Skeletal muscle cell (primary cell): ENCODE data around the gene TSPAN5.
"Not testable (repeated sequence)": the region's sequence is repeated elsewhere in the genome, so short reads cannot be mapped to it uniquely, and the experiment has no call there.

Experiments
- DNase-seq: peaks from one replicate; pipeline ENCODE4 v3.0.0-alpha.2; 2010; ENCODE audit warnings: low read depth
- H3K4me3 ChIP-seq: 2 replicates; pipeline ENCODE4 v1.5.1; 2011; ENCODE audit warnings: low read depth, mild to moderate bottlenecking, control low read depth, low read length, moderate library complexity

Gene TSPAN5

GRCh38 chr4:98534146-98534545 is 124.3 kb downstream of the TSPAN5 start:
- not testable (repeated sequence) for H3K4me3 ChIP-seq

GRCh38 chr4:98530572-98530971 is 127.8 kb downstream of the TSPAN5 start:
- no peak overlapping the region for H3K4me3 ChIP-seq
- DNase-seq: no peak

More at GRCh38 chr4:98534146-98534545, 124.3 kb downstream of the TSPAN5 start:
- not testable (repeated sequence) for DNase-seq

DNA sequence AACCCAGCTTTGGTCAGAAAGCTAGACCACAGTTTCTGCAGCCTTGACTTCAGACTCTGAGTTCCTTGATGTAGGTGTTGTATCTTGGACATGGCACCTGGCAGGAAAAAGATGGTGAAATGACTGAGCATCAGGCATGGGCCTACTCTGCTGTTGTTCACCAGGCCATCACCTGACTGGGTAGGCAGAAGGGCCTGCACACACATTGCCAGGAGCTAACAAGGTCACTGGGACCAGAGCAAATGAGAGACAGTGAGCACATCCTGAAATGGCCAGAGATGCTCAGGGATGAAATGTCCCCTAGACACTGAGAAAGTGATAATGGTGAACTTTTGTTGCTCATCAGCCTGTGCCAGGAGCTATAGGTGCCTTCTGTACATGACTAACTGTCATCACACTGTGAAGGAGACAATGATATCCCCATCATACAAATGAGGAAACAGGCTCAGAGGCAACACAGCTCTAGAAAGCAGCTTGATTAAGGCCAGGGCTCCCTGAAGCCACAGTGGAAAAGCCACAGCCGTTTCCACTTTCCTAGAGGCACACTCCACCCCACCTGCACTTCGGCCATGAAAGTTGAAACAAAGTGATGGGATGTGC is 128.3 kb downstream of the TSPAN5 start:
- DNase-seq: no peak
- no peak overlapping the region for H3K4me3 ChIP-seq

GRCh38 chr4:98528882-98529281 is 129.5 kb downstream of the TSPAN5 start:
- no peak overlapping the region for H3K4me3 ChIP-seq
- peak; percentile 49 for DNase-seq

DNA sequence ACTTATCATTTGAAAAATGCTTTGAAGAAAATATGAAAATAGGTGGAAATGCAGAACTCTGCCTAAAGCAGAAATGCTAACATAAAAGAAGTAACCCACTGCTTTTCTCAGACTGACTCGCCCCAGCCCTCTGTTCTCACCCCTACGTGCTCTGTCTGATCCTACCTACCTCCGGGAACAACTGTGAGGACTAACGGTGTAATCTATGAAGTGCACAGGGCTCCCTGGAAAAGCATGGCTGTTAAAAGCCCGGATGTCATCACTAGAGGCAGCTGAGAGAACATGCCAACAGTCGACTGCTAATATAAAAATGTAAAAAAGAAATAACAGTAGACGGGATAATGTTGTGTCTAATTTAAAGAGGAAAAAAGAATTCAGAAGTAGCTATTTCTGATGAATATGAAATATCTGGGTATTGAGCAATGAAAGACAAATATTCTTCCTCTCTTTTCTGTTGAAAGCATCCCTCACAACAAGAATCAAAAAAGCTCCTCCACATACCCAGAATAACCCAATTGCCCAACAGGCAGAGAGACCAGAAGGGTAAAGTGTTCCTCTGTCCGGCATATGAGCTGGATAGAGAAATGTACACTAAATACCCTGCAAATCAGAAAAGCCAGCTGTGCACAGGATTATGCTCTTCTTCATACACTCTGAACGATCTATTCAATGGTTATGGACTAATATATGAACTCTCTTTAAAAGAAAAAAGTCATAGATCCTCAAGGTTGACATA is 130.7 kb downstream of the TSPAN5 start:
- H3K4me3 ChIP-seq: no peak overlapping the region
- no peak for DNase-seq

DNA sequence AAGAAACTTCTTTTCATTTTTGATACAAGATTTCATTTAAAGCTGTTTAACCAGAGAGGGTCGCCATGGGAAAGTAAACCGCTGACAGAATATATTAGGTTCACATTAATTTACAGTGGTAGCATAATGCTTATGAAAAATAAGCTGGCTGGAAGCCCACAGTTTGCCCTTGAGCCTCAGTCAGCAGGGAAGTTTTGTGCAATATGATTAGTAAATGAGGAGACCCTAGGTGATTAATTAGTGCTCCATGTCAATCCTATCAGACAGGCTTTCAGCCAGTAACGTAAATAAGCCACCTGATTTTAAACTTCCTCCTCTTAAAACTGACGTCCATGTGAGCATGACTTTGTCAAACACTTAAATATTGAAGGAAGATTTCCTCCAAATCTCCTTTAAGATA is 134.2 kb downstream of the TSPAN5 start:
- H3K4me3 ChIP-seq: no peak overlapping the region
- no peak for DNase-seq

DNA sequence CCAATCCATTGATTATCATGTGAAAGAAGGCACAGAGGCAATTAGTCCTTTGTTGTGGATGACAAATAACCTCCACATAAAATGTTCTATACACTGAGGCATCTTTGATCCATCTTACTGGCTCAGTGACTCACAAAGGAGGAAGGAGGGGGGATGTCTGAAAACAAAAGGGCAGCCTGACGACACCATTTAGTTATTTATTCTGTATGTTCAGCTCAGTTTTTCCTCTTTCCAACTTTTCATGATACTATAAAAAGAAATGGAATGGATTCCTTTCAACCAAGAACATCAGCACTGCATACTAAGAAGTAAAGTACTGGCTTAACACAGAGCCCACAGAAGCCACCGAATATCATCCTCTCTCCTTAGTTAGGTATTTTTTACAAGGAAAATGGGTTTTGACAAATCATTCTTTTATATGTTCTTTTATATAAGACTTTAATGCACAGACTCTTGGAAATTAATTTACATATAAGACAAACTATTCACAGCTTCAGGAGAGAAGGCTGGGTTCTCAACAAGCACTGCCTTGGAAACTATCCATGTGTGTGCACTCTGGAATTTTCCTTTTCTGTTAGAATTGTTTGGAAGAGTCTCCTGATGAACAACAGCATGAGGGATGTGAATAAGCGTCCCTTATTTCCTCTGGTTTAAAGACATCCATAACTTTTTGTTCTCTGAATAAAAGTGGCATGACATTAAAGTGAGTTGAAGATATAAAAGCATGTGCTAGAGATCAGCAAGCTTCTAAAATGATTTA is 135.6 kb downstream of the TSPAN5 start:
- peak; percentile 88 for DNase-seq
- no peak overlapping the region for H3K4me3 ChIP-seq

GRCh38 chr4:98522062-98522461 is 136.3 kb downstream of the TSPAN5 start:
- DNase-seq: no peak
- no peak overlapping the region for H3K4me3 ChIP-seq

GRCh38 chr4:98521486-98521885 is 136.9 kb downstream of the TSPAN5 start:
- no peak overlapping the region for H3K4me3 ChIP-seq
- no peak for DNase-seq

DNA sequence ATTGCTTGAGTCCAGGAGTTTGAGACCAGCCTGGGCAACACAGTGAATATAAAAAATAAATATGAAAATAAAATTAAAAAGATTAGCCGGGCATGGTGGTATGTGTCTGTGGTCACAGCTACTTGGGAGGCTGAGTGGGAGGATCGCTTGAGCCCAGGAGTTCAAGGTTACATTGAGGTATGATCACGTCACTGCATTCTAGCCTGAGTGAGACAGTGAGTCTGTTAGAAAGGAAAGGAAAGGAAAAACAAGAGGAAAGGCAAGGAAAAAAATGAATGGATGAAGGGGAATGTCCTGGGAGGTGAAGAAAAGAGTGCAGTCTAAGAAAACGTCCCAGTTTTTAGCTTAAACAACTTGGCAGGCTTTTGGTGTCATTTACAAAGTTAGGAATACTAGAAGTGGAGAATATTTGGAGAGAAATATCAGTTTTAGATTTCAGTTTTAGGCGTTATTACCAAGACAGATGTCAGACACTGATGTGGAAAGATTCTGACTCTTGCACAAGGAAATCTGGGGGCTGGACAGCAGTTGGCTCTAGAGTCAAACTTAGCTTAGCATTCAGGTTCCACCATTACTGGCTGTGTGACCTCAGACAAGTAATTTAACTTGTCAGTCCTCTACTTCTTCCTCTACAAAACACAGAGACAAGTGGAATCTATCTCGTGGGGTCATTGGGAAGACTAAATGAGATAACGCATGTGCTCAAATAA is 139.0 kb downstream of the TSPAN5 start:
- DNase-seq: peak; percentile 62
- H3K4me3 ChIP-seq: no peak overlapping the region

GRCh38 chr4:98518559-98519267 is 139.7 kb downstream of the TSPAN5 start:
- DNase-seq: no peak
- H3K4me3 ChIP-seq: no peak overlapping the region

- no peak for DNase-seq
- H3K4me3 ChIP-seq: no peak overlapping the region
Measured at GRCh38 chr4:98517218-98518021, 141.0 kb downstream of the TSPAN5 start.

- peak; percentile 85 for DNase-seq
- no peak overlapping the region for H3K4me3 ChIP-seq
Measured at GRCh38 chr4:98516441-98517217, 141.8 kb downstream of the TSPAN5 start.

DNA sequence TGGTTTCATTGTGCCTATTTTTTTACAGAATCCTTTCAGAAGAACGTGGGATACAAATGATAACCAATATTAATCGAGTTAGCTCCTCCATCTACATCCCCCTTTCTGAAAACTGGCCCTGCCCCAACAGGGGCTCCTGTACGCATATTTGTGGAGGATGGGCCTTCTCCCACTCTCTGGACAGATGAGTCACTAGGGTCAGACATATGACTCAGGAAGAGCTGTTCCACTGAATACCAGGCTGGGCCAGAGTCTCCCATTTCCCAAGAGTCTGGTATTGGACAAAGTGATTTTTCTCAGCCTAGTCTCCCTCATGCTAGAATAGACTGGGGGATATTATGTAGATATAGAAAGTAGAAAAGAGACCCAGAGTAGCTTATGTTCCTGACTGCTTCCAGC is 142.4 kb downstream of the TSPAN5 start:
- H3K4me3 ChIP-seq: no peak overlapping the region
- DNase-seq: peak; percentile 76

GRCh38 chr4:98515470-98515809 is 143.0 kb downstream of the TSPAN5 start:
- no peak for DNase-seq
- no peak overlapping the region for H3K4me3 ChIP-seq

GRCh38 chr4:98514741-98515469 is 143.5 kb downstream of the TSPAN5 start:
- no peak for DNase-seq
- H3K4me3 ChIP-seq: no peak overlapping the region

DNA sequence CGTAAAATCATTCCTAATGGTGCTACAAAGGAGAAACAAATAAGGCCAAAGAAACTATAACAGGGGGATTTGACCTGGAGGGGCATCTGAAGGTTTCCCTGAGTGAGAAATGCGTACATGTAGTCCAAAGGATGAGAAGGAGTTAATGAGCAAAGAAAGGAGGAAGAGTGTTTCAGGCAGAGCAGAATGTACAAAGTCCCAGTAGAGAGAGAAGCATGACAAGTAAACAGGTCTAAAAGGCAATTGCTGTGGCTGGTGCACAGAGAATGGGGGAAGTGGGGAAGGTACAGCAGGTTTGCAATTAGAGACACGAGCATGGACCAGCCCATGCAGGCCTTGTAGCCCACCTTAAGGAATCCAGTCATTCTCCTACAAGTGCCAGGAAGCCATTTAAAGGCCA is 145.5 kb downstream of the TSPAN5 start:
- DNase-seq: no peak
- no peak overlapping the region for H3K4me3 ChIP-seq
